Measurements from ENCODE around the gene ZNF722. TPM values are rescaled to one million over a fixed set of nuclear protein-coding genes. Genes with fewer than 3 reads are reported as not detected.

Gene ZNF722
- total RNA-seq, 1 donor, result not detected

DNA sequence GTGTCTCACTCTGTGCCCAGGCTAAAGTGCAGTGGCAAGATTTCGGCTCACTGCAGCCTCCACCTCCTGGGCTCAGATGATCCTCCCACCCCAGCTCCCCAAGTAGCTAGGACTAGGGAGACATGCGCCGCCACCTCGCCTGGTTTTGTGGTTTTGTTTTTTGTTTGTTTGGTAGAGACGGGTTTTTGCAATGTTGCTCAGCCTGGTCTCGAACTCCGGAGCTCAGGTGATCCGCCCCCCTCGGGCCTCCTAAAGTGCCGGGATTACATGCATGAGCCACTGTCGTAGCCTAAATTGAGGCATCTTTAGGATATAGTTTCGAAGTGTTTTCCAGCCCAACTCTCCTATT, 47.4 kb downstream of the ZNF722 start:
- H3K4me3 ChIP-seq (ENCODE audit: low read depth, low read length), result no peak overlapping the region
- TF ChIP-seq, protein P1, sequence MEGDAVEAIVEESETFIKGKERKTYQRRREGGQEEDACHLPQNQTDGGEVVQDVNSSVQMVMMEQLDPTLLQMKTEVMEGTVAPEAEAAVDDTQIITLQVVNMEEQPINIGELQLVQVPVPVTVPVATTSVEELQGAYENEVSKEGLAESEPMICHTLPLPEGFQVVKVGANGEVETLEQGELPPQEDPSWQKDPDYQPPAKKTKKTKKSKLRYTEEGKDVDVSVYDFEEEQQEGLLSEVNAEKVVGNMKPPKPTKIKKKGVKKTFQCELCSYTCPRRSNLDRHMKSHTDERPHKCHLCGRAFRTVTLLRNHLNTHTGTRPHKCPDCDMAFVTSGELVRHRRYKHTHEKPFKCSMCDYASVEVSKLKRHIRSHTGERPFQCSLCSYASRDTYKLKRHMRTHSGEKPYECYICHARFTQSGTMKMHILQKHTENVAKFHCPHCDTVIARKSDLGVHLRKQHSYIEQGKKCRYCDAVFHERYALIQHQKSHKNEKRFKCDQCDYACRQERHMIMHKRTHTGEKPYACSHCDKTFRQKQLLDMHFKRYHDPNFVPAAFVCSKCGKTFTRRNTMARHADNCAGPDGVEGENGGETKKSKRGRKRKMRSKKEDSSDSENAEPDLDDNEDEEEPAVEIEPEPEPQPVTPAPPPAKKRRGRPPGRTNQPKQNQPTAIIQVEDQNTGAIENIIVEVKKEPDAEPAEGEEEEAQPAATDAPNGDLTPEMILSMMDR (IDR thresholded peaks at IDR 0.05; ENCODE audit: insufficient read depth, low read length), result no peak
- no peak for DNase-seq (ENCODE audit: low read depth)

Small RNA genes within 50 kb of the gene (small RNA-seq; reads per million reads assigned to genes)
- gene AC092634.1 (not detected), gene AC092634.7 (not detected), gene VN1R36P (not detected)

Other genes starting within 250 kb of the ZNF722 start
- 0.57 TPM in 1 of 2 replicates, not detected in the other for gene ZNF727, start 46.6 kb downstream of the ZNF722 start, total RNA-seq (ENCODE audit: low replicate concordance)
- not detected in 2 replicates for gene ZNF735, start 208.4 kb downstream of the ZNF722 start, total RNA-seq (ENCODE audit: low replicate concordance)
- not detected in 2 replicates for gene ZNF679, start 229.6 kb downstream of the ZNF722 start, total RNA-seq (ENCODE audit: low replicate concordance)

Data from fibroblast of the aortic adventitia (primary cell).